G401.6 (cell line): Measurements from ENCODE around the gene MOB3C.

Source experiments
- FAIRE-seq: peaks from 2 replicates; lab custom pipeline; 2012; peaks lifted over from hg19 to GRCh38; lab: Jason Lieb, UNC

Gene MOB3C

DNA sequence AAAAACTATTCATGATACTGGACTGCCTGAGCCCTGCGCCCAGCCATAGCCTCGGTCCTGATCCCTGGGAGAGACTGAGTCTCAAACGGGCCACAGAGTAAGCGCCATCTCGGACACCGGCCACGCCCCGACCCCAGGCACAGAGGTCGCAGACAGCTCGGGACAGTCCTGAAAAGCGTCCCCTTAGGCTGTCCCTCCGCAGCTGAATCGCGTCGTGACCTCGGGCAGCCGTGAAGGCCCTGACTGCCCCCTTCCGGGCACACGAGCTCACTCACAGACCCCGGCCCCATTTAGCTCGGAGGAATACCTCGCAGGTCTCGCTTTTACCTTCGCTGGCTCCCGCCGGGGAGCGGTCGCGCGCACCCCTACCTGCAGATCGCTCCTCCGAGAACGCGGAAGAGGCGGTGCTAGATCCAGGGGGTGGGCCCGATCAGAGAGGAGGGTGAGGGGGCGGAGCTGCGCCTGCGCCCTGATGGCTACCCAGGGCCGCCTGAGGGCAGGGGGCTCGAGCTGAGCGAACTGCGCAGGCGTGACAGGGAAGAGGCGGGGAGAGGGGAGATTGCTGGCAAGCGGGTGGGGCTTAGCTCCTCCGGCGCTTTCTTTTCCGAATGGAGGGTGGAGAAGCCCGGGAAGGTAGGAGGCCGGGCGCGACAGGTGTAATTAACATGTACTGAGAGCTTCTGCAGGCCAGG is 12.6 kb downstream of the MOB3C start, which contains the start of gene MKNK1:
Gene MKNK1 (minus strand): TSS at position 411 of the 692 bp plus-strand sequence. CDS start 20,941 bp downstream, outside the sequence.
- FAIRE-seq, result peak; percentile 96

GRCh38 chr1:46603481-46603857 is 13.1 kb downstream of the MOB3C start:
- no peak for FAIRE-seq

- FAIRE-seq, result no peak
Measured at GRCh38 chr1:46601257-46602007, 15.2 kb downstream of the MOB3C start.

- FAIRE-seq, result no peak
Measured at GRCh38 chr1:46599059-46599970, 17.3 kb downstream of the MOB3C start.

- no peak for FAIRE-seq
Measured at GRCh38 chr1:46596846-46597245, 19.8 kb downstream of the MOB3C start.

DNA sequence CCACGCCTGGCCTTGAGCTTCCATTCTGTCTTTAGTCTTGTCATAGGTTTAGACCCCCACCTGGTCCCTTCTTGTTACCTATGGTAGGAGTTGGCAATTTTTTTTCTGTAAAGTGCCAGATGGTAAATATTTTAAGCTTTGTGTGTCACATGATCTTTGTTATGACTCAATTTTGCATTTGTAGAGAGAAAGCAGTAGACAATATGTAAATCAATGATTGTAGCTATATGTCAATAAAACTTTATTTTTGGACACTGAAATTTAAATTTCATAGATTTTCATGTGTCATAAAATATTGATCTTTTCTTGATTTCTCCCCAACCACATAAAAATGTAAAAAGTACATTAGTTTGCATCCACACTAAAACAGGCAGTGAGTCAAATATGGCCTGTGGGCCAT is 20.6 kb downstream of the MOB3C start:
- no peak for FAIRE-seq

- no peak for FAIRE-seq
Measured at GRCh38 chr1:46595127-46595526, 21.5 kb downstream of the MOB3C start.

GRCh38 chr1:46594063-46594462 is 22.5 kb downstream of the MOB3C start:
- no peak for FAIRE-seq

- no peak for FAIRE-seq
Measured at GRCh38 chr1:46592823-46593222, 23.8 kb downstream of the MOB3C start.

- no peak for FAIRE-seq
Measured at GRCh38 chr1:46589529-46589928, 27.1 kb downstream of the MOB3C start.

GRCh38 chr1:46587069-46587468 is 29.5 kb downstream of the MOB3C start:
- no peak for FAIRE-seq

DNA sequence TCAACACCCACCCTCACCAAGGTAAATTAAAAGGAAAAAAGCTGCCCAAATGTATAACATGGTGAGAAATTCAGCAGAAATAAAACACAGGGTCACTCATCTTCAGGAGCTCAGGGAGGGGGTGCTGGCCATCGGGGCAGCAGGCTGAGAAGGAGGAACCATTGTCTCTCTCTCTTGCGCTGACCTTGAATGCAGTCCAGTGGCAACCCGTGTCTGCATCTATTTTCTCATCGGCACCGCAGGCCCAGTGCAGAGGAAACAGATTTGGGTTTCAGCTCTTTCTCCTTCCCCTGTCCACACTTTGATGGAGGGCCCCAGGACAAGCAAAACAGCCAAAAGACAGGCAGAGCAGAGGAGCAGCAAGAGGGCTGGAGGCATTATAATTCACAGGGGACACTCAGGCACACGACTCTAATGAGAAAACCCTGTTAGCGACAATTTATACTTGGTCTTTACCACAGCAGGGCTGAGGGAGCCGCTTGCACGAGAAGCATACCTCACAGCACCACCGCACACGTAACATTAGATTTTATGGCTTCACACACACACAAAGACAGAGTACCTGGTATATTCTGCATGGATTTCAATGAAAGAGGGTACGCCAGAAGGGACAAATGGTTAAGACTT is 31.2 kb downstream of the MOB3C start:
- no peak for FAIRE-seq

DNA sequence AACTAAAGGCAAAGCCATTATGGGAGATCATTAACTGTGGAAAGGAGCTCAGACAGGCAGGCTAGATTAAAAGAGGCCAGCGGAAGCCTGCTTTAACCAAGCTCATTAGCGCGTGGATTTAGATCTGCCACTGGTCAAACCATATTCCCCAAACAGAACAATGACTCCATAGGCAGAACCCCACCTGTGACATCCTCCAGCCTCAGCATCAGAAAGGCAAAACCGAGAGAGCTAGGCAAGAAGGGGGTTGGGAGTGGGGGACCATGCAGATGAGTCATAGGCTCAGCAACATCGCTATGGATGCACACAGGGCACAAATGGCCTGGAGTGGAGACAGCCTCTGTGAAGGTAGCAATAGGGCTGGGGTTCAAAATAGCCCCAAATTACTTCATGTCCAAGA is 33.1 kb downstream of the MOB3C start:
- no peak for FAIRE-seq

DNA sequence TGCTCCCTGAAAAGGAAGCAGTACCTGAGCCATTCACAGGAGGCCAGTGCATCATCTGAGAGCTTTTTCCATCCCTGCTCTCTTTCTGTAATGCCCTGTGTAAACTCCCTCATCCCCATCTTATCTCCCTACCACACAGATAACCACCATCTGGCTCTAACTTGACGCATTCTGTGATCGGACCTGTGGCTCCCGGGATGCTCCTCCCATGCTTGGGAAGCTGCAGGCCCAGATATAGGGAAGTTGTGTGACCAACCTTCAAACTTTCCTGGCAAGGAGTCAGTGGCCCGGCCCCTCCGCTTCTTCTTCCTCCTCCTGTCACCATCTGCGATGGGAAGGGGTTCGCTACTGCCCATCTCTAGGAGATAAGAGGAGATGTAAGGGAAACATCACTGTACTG is 33.6 kb downstream of the MOB3C start:
- no peak for FAIRE-seq

GRCh38 chr1:46581681-46582455 is 34.7 kb downstream of the MOB3C start:
- no peak for FAIRE-seq

DNA sequence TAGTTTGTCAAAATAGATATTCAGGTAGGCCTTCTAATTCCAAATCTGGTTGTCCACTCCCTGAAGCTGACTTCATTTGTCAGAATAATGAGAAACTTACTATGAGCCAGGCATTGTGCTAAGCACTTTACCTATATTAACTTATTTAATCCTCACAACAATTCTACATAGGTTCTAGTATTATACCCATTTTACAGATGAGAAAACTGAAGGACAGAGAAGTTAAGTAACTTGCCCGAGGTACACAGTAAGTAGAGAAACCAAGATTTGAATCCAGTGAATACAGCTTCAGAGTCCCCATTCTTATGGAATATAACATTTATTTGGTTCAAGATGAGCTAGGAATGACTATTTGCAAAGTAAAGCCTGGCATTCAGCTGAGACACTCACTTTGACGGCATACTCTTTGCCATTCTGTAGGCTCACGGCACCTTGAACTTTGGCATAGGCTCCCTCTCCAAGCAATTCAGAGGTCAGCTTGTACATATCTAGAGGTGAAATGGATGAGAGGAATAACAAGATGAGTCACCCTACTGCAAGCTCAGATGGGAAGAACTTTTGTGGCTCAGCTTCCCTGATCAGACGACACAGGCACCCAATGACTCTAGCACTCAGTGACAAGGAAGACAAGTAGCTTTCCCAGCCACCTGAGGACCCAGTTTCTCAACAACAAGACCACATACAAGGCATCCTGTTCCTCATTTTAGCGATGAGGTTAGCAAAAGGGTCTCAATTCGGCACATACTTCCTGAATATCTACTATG is 36.3 kb downstream of the MOB3C start:
- FAIRE-seq, result no peak

GRCh38 chr1:46577671-46578070 is 38.9 kb downstream of the MOB3C start:
- no peak for FAIRE-seq

- FAIRE-seq, result no peak
Measured at GRCh38 chr1:46576596-46576995, 40.0 kb downstream of the MOB3C start.

- no peak for FAIRE-seq
Measured at GRCh38 chr1:46575778-46576177, 40.8 kb downstream of the MOB3C start.

- no peak for FAIRE-seq
Measured at GRCh38 chr1:46575300-46575699, 41.3 kb downstream of the MOB3C start.
